GM18909 (cell line): Measurements from ENCODE around the gene PRRG3.
"Not testable (repeated sequence)": the region's sequence is repeated elsewhere in the genome, so short reads cannot be mapped to it uniquely, and the experiment has no call there.

Source experiments
- ATAC-seq: cut with Tn5 transposase; IDR thresholded peaks from one replicate; pipeline ENCODE4 v1.9.1; 2021; ENCODE audit warnings: mild to moderate bottlenecking; ENCODE audit not compliant: unreplicated experiment, poor library complexity

The PRRG3 gene

GRCh38 chrX:151694661-151695582, at the start of gene PRRG3:
Gene PRRG3 (plus strand): TSS chrX:151695458. CDS start chrX:151698815, 3,357 bp downstream.
- ATAC-seq = no peak

- ATAC-seq = no peak
Measured at GRCh38 chrX:151675121-151675746, 20.0 kb upstream of the PRRG3 start.

- no peak for ATAC-seq
Measured at GRCh38 chrX:151676196-151676595, 19.1 kb upstream of the PRRG3 start.

GRCh38 chrX:151679798-151680402, 15.4 kb upstream of the PRRG3 start:
- no peak for ATAC-seq

GRCh38 chrX:151680805-151681204, 14.5 kb upstream of the PRRG3 start:
- peak; percentile 90 for ATAC-seq

GRCh38 chrX:151687635-151688034, 7.6 kb upstream of the PRRG3 start:
- ATAC-seq = no peak

GRCh38 chrX:151688695-151689094, 6.6 kb upstream of the PRRG3 start:
- ATAC-seq = no peak

- ATAC-seq = no peak
Measured at GRCh38 chrX:151692825-151693224, 2.4 kb upstream of the PRRG3 start.

GRCh38 chrX:151694121-151694520, 1.1 kb upstream of the PRRG3 start:
- no peak for ATAC-seq

- ATAC-seq = no peak
Measured at GRCh38 chrX:151695583-151696340, 504 bp downstream of the PRRG3 start.

- ATAC-seq = not testable (repeated sequence)
Measured at GRCh38 chrX:151697082-151697481, 1.8 kb downstream of the PRRG3 start.

GRCh38 chrX:151697522-151697921, 2.3 kb downstream of the PRRG3 start:
- ATAC-seq = no peak

GRCh38 chrX:151698485-151698884, 3.2 kb downstream of the PRRG3 start:
- no peak for ATAC-seq

- ATAC-seq = no peak
Measured at GRCh38 chrX:151699746-151700145, 4.5 kb downstream of the PRRG3 start.

GRCh38 chrX:151700581-151700980, 5.3 kb downstream of the PRRG3 start:
- no peak for ATAC-seq

GRCh38 chrX:151701071-151701470, 5.8 kb downstream of the PRRG3 start:
- ATAC-seq = no peak

- ATAC-seq = no peak
Measured at GRCh38 chrX:151701531-151701930, 6.3 kb downstream of the PRRG3 start.

GRCh38 chrX:151702026-151702714, 6.9 kb downstream of the PRRG3 start:
- no peak for ATAC-seq

- ATAC-seq = no peak
Measured at GRCh38 chrX:151702741-151703340, 7.6 kb downstream of the PRRG3 start.
